HEK293T (cell line): ENCODE data around the gene MMP2.

Experiments used
- CTCF ChIA-PET: fragments of 350-600 bp; formaldehyde crosslinking; extraction: SDS; loops from one replicate; lab custom pipeline; 2021; ENCODE audit warnings: antibody characterized with exemption, inconsistent platforms; lab: Yijun Ruan, JAX
- POLR2A ChIA-PET: fragments of 350-600 bp; formaldehyde crosslinking; extraction: SDS; loops from one replicate; lab custom pipeline; 2020; ENCODE audit warnings: antibody characterized with exemption, inconsistent platforms; lab: Yijun Ruan, JAX
- DNase-seq: peaks from one replicate; pipeline ENCODE4 v3.0.0; 2012; ENCODE audit warnings: mixed read lengths; ENCODE audit errors: extremely low spot score
- ARNT ChIP-seq: fragments of 450-650 bp; IDR thresholded peaks from 2 replicates; pipeline ENCODE4 v1.6.1; 2017; ENCODE audit warnings: mild to moderate bottlenecking
- BHLHE40 ChIP-seq: fragments of 450-650 bp; IDR thresholded peaks from 2 replicates; pipeline ENCODE4 v1.6.1; 2016; ENCODE audit warnings: mild to moderate bottlenecking, moderate library complexity, borderline replicate concordance
- CTBP1 ChIP-seq: fragments of 450-650 bp; IDR thresholded peaks from 2 replicates; pipeline ENCODE4 v1.6.1; 2016; ENCODE audit warnings: borderline replicate concordance
- ELF4 ChIP-seq: fragments of 450-650 bp; IDR thresholded peaks from 2 replicates; pipeline ENCODE4 v1.6.1; 2017; ENCODE audit warnings: antibody characterized with exemption
- FOXA1 ChIP-seq: fragments of 450-650 bp; IDR thresholded peaks from 2 replicates; pipeline ENCODE4 v1.6.1; 2016; ENCODE audit warnings: mild to moderate bottlenecking
- FOXK2 ChIP-seq: fragments of 450-650 bp; IDR thresholded peaks from 2 replicates; pipeline ENCODE4 v1.6.1; 2016; ENCODE audit warnings: mild to moderate bottlenecking
- FOXM1 ChIP-seq: fragments of 450-650 bp; IDR thresholded peaks from 2 replicates; pipeline ENCODE4 v1.6.1; 2017; ENCODE audit warnings: mild to moderate bottlenecking, borderline replicate concordance
- HDGF ChIP-seq: fragments of 450-650 bp; IDR thresholded peaks from 2 replicates; pipeline ENCODE4 v1.6.1; 2017; ENCODE audit warnings: antibody characterized with exemption, borderline replicate concordance
- L3MBTL2 ChIP-seq: fragments of 450-650 bp; conservative IDR thresholded peaks from 2 replicates; pipeline ENCODE4 v1.6.1; 2016; ENCODE audit warnings: mild to moderate bottlenecking
- LEF1 ChIP-seq: fragments of 450-650 bp; IDR thresholded peaks from 2 replicates; pipeline ENCODE4 v1.6.1; 2017; ENCODE audit warnings: mild to moderate bottlenecking, borderline replicate concordance
- NFRKB ChIP-seq: fragments of 450-650 bp; IDR thresholded peaks from 2 replicates; pipeline ENCODE4 v1.6.1; 2016; ENCODE audit warnings: mild to moderate bottlenecking, moderate library complexity
- PKNOX1 ChIP-seq: fragments of 450-650 bp; IDR thresholded peaks from 2 replicates; pipeline ENCODE4 v1.6.1; 2016
- SP1 ChIP-seq: fragments of 450-650 bp; IDR thresholded peaks from 2 replicates; pipeline ENCODE4 v1.6.1; 2017
- SUZ12 ChIP-seq: fragments of 450-650 bp; IDR thresholded peaks from 2 replicates; pipeline ENCODE4 v1.6.1; 2016; ENCODE audit warnings: mild to moderate bottlenecking
- TARDBP ChIP-seq: fragments of 450-650 bp; IDR thresholded peaks from 2 replicates; pipeline ENCODE4 v1.6.1; 2016
- ZNF384 ChIP-seq: fragments of 450-650 bp; IDR thresholded peaks from 2 replicates; pipeline ENCODE4 v1.6.1; 2016

Gene MMP2

DNA sequence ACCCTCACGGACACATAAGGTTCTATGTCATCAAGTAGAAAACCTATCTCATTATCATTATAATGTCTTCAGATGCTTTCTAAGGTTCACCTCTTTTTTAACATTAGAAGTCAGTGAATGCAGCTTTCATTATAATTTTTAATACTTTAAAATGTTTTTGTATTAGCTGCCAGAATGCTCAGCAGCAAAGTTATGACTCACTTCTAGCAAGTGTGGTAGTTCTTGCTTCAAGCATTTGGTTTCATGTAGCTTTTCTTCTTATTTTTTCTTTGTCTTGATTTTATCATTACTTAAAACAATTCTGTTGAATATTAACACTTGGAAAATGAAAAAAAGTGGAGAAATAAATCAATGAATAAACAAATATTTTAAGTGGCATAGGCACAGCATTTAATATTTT is 53.2 kb downstream of the MMP2 start:
- no peak for TF ChIP-seq PKNOX1
- TF ChIP-seq SP1: no peak
- TF ChIP-seq NFRKB: no peak
- no peak for TF ChIP-seq SUZ12
- no peak for TF ChIP-seq FOXA1
- TF ChIP-seq L3MBTL2: no peak
- no peak for TF ChIP-seq BHLHE40
- no peak for TF ChIP-seq FOXK2
- TF ChIP-seq FOXM1: no peak
- TF ChIP-seq HDGF: no peak
- TF ChIP-seq CTBP1: no peak
- no peak for TF ChIP-seq LEF1
- no peak for TF ChIP-seq TARDBP
- no peak for TF ChIP-seq ARNT
- no peak for TF ChIP-seq ZNF384
- CTCF ChIA-PET: no interaction called here
- DNase-seq: no peak
- POLR2A ChIA-PET: no interaction called here

GRCh38 chr16:55534756-55535155 is 55.8 kb downstream of the MMP2 start:
- TF ChIP-seq FOXM1 (no peak), LEF1 (no peak), PKNOX1 (no peak), HDGF (no peak), ELF4 (no peak), ARNT (no peak), ZNF384 (no peak), BHLHE40 (no peak), FOXA1 (no peak), TARDBP (no peak), SP1 (no peak), CTBP1 (no peak), L3MBTL2 (no peak), NFRKB (no peak), FOXK2 (no peak), SUZ12 (no peak)
- POLR2A ChIA-PET: no interaction called here
- CTCF ChIA-PET: no interaction called here
- DNase-seq: no peak

DNA sequence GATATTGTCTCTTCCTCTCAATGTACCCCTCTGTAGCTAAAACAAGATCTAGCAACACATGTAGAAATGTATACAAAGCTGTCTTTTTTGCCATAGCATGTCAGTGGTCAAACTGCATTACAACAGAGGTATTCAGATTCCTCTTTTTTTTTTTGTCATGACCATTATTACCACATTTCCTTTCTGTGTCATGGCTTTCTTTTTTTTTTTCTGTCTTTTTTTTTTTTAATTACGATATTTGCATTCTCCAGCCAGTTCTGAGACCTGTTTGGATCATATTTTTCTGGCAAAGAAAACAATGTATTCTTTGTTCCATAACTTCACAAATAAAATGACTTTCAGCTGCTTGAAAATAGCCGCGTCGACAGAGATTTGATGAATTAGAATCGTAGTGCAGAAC is 60.1 kb downstream of the MMP2 start:
- TF ChIP-seq ZNF384: no peak
- TF ChIP-seq ELF4: no peak
- POLR2A ChIA-PET: no interaction called here
- CTCF ChIA-PET: interaction anchor here (2.1 kb wide), 1 partner anchor 74 kb away, joined by 10 read pairs; no protein-coding TSS in a partner anchor
- no peak for DNase-seq

- CTCF ChIA-PET: no interaction called here
- DNase-seq: no peak
- POLR2A ChIA-PET: no interaction called here
- TF ChIP-seq HDGF (no peak), BHLHE40 (no peak), PKNOX1 (no peak), LEF1 (no peak), NFRKB (no peak), FOXK2 (no peak), ARNT (no peak), FOXA1 (no peak), SUZ12 (no peak), FOXM1 (no peak), ZNF384 (no peak), L3MBTL2 (no peak), ELF4 (no peak), SP1 (no peak)
Observed at GRCh38 chr16:55539488-55539887, 60.5 kb downstream of the MMP2 start.

GRCh38 chr16:55540221-55540620 is 61.2 kb downstream of the MMP2 start:
- ChIA-PET CTCF (no interaction called here), POLR2A (no interaction called here)
- TF ChIP-seq PKNOX1 (no peak), TARDBP (no peak), SUZ12 (no peak), CTBP1 (no peak), HDGF (no peak), SP1 (no peak), ARNT (no peak)
- DNase-seq: no peak

DNA sequence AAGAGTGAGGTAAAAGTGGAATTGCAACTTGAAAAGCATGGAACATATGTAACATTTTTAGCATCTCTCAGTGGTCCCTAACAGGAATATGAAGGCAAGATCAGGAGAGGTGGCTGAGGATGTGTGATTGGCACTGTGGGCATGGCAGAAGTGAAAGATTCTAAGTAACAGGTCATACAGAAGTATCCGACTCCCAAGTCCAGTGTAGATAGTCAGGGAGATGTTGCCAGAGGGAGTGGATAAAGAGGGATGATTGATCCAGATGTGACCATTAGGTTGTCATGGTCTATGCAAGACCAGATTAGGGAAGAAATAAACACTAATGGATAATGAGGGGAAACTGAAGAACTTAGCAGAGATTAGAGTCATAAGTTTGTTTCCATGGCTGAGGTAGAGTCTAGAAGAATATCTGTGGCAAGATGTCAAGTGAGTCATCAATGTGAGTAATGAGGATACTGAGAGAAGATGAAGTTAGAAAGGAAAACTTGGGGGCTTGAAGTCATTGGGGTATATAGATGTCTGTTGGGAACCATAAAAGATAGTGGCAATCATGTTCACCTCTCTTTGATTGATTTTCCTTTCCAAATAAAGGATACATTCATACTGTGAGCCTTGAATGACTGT is 63.6 kb downstream of the MMP2 start:
- TF ChIP-seq ARNT (no peak), SP1 (no peak), L3MBTL2 (no peak), CTBP1 (no peak), FOXM1 (no peak), PKNOX1 (no peak), BHLHE40 (no peak), FOXK2 (no peak), NFRKB (no peak), SUZ12 (no peak), LEF1 (no peak)
- CTCF ChIA-PET: no interaction called here
- POLR2A ChIA-PET: no interaction called here
- DNase-seq: no peak
